HG02870 (cell line): Measurements from ENCODE around the gene CEP20.
"Not testable (repeated sequence)": the region's sequence is repeated elsewhere in the genome, so short reads cannot be mapped to it uniquely, and the experiment has no call there.

Source experiments
- ATAC-seq: cut with Tn5 transposase; IDR thresholded peaks from one replicate; pipeline ENCODE4 v1.9.1; 2021; ENCODE audit warnings: mild to moderate bottlenecking, moderate library complexity; ENCODE audit not compliant: unreplicated experiment

CEP20 gene, protein sequence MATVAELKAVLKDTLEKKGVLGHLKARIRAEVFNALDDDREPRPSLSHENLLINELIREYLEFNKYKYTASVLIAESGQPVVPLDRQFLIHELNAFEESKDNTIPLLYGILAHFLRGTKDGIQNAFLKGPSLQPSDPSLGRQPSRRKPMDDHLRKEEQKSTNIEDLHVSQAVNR

DNA sequence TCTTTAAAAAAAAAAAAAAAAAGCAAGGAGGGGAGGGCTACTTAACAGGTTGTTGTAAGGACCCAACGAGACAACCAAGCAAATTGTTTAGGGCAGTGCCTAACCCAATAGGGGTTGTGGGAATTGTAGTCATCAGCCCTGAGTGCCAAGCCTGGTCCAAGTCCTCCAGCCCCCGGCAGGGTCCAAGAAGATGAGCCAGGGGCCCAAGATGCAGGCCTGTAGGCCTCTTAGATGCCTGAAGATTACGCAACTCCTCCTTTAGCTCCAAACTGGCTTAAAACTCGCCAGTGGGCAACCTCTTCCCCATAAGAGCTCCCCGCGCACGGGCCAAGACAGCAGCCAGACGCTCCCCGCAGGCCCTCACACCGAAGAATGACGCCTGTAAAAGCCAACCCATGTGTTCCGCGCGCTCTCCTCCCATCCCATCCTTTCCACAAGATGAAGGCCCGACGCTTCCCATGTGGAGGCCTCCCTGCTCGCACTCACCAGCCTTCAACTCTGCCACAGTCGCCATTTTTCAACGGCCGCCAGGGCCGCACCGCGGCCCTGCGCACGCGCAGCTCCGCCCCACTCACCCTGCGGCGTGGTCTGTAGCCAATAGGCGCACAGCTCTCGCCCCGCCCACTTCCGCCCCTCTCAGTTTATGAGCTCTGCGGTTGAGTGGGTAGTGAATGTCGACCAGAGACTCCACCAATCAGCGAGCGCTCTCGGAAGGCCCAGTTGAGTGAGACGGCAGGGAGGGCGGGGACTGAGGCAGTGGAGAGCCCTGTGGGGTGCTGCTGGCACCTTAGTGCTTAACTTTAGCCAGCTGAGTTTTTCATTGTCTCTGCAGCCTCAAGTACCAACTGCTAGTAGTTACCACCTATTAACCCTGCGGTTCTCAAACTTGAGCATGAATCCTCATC lies at the start of gene CEP20:
Gene CEP20, minus strand, starts transcription at position 532 of the 905 bp plus-strand sequence. Its CDS starts 18 bp downstream, at position 514.
- ATAC-seq: peak; percentile 96

GRCh38 chr16:15936809-15937208 lies 48.4 kb upstream of the CEP20 start:
- ATAC-seq: not testable (repeated sequence)

- no peak for ATAC-seq
These were observed 46.6 kb upstream of the CEP20 start for GRCh38 chr16:15934991-15935390.

DNA sequence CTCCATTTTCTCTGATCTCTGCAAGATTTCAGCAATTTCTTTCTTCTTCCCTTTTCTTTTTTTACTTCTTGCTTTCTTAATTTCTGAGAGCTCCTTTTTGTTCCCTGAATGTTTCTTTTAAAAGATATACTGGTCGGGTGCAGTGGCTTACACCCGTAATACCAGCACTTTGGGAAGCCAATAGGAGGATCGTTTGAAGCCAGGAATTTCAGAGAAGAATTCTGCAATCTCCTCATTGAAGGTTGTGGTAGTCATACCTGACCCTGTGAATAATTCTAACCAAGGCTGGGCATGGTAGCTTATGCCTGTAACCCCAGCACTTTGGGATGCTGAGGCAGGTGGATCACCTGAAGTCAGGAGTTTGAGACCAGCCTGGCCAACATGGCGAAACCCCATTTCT lies 45.4 kb upstream of the CEP20 start:
- no peak for ATAC-seq

DNA sequence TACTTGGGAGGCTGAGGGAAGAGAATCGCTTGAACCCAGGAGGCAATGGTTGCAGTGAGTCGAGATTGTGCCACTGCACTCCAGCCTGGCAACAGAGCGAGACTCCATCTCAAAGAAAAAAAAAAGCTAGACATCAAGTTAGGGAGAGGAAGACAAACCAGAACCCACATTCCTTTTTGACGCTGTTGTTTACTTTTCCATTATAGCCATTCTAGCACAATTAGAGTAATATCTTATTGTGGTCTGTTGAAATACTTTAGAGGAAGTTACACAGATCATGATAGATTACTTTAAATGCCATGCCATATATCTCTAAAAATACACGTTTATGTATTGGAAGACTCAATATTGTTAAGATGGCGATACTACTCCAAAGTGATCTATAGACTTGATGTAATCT lies 44.5 kb upstream of the CEP20 start:
- no peak for ATAC-seq

- ATAC-seq: no peak
These were observed 40.1 kb upstream of the CEP20 start for GRCh38 chr16:15928261-15929104.

DNA sequence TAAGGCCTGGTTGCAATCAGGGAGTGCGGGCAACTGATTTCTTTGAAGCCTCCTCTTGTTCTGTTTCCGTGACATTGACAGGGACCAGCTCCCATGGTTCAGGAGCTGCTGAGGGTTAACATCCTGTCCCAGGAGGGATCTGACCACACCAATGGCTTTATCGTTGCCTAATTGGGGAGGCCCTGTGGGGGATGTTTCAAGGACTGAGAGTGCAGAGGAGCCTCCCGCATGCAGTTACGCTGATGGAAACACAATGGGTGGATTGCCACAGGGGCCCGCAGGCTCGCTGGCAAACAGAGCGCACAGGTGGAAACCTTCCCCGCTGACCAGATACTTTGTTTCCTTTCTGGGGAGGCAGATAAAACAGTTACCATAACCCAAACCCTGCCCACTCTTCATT lies 37.2 kb upstream of the CEP20 start:
- ATAC-seq: no peak

DNA sequence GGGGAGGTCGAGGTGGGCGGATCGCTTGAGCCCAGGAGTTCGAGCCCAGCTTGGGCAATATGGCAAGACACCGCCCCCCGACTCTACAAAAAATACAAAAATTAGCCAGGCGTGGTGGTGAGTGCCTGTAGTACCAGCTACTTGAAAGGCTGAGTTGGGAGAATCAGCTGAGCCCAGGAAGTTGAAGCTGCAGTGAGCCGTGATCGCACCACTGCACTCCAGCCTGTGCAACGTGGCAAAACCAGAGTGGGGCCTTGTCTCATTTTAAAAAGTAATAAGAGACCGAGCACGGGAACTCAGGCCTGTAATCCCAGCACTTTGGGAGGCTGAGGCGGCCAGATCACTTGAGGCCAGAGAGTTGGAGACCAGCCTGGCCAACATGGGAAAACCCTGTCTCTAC lies 36.6 kb upstream of the CEP20 start:
- ATAC-seq: no peak

DNA sequence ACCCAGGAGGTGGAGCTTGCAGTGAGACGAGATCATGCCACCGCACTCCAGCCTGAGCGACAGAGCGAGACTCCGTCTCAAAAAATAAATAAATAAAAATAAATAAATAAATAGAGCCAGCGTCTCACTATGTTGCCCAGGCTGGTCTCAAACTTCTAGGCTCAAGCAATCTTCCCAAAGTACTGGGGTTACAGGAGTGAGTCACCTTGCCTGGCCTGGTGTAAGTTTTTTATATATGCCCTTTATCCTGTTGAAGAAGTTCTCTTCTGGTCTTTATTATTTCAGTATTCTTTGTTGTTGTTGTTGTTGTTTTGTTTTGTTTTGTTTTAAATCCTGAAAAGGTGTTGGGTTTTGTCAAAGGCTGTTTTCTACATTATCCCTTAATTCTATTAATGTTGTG lies 30.9 kb upstream of the CEP20 start:
- ATAC-seq: no peak

- ATAC-seq: not testable (repeated sequence)
These were observed 29.9 kb upstream of the CEP20 start for GRCh38 chr16:15918314-15918713.

DNA sequence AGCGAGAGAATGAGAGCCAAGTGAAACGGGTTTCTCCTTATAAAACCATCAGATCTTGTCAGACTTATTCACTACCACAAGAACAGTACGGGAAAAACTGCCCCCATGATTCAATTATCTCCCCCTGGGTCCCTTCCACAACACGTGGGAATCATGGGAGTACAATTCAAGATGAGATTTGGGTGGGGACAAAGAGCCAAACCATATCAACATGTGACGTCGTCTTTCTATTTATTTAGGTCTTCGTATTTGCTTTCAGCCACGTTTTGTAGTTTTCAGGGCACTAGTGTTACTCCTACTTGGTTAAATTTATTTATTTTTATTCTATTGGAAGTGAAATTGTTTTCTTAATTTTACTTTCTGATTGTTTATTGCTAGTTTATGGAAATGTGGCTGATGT lies 27.9 kb upstream of the CEP20 start:
- no peak for ATAC-seq

GRCh38 chr16:15915555-15916081 lies 27.2 kb upstream of the CEP20 start:
- no peak for ATAC-seq

DNA sequence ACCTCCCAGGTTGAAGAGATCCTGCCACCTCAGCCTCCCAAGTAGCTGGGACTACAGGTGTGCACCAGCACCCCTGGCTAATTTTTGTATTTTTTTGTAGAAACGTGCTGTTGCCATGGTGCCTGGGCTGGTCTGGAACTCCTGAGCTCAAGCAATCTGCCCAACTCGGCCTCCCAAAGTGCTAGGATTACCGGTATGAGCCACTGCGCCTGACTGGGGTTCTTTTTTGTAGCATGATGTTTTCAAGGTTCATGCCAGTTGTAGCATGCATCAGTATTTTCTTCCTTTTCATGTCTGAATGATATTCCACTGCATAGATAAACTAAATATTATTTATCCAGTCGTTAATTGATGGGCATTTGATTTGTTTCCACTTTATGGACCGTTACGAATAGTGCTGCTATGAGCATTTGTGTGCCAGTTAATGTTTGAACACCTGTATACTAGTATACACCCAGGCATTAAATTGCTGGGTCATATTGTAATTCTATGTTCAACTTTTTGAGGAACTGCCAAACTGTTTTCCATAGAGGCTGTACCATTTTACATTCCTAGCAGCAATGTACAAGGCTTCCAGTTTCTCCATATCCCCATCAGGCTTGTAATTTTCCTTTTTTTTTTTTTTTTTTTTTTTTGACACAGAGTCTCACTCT lies 24.8 kb upstream of the CEP20 start:
- no peak for ATAC-seq

DNA sequence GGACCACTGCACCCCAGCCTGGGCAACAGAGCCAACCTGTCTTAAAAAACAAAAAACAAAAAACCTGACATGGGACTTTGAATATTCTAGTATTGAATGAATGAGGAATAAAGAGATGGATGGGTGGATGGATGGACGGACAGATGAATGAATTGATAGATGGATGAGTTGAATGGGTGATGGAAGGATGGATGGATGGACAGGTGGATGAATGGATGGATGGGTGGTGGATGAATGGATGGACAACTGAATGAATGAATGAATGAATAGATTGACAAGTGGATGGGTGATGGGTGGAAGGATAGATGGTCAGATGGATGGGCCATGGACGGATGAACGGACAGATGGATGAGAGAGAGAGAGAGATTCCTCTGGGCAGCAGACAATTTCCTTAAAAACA lies 22.8 kb upstream of the CEP20 start:
- no peak for ATAC-seq

- peak; percentile 99 for ATAC-seq
These were observed 19.6 kb upstream of the CEP20 start for GRCh38 chr16:15907863-15908478.

- ATAC-seq: no peak
These were observed 18.0 kb upstream of the CEP20 start for GRCh38 chr16:15906439-15906838.

DNA sequence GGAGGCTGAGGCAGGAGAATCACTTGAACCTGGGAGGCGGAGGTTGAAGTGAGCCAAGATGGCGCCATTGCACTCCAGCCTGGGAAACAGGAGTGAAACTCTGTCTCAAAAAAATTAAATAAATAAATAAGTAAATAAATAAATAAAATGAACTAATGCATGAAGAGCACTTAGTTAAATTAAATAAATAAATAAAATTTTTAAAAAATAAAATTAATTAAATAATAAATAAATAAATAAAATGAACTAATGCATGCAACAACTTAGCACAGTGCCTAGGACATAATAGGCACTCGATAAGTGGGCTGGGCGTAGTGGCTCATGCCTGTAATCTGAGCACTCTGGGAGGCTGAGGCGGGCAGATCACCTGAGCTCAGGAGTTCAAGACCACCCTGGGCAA lies 15.6 kb upstream of the CEP20 start:
- no peak for ATAC-seq

- no peak for ATAC-seq
These were observed 12.6 kb upstream of the CEP20 start for GRCh38 chr16:15900901-15901500.

GRCh38 chr16:15900357-15900756 lies 12.0 kb upstream of the CEP20 start:
- ATAC-seq: no peak

DNA sequence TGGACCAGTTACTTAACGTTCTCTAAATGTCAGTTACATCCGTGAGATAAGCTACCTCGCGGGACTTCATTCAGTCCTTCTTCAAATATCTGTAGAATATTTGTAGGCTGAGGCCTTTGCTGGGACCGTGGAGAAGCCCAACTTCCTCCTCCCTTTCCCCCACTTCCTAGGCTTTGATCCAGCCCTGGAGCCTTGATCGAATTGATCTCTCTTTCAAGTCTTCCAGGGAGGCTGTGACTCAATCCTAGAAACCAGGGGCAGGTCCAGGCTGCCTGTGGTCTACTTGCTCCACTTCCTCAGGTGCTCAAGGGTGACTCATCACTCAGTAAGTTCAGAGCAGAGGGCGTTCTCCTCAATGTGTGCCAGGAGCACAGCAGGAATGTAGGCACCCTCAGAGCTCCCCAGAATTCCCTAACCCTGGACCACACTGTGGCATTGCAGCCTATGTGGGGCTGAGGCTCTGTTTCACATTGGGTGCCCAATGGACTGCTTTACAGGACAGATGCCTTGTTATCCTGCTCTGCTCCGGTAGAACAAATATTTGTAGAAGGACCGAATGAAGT lies 11.2 kb upstream of the CEP20 start:
- ATAC-seq: peak; percentile 68
